Testis (tissue), 2 donors: ENCODE measurements around the gene VIPR1.

Experiments
- POLR2A ChIP-seq: fragments of 450-650 bp; IDR thresholded peaks from one replicate; pipeline ENCODE4 v1.6.1; 2017; ENCODE audit warnings: antibody characterized with exemption, mild to moderate bottlenecking, moderate library complexity
- TF ChIP-seq, protein P1 (sequence below), 3 experiments: fragments of 450-650 bp in 2 of 3; fragments of 200-600 bp in 1 of 3; sonication (generic) in 1 of 3; IDR thresholded peaks; one replicate each; pipeline ENCODE4 v1.5.1; 2016 to 2019; ENCODE audit warnings: antibody characterized with exemption in 3 of 3, mild to moderate bottlenecking in 2 of 3, moderate library complexity in 1 of 3

DNA sequence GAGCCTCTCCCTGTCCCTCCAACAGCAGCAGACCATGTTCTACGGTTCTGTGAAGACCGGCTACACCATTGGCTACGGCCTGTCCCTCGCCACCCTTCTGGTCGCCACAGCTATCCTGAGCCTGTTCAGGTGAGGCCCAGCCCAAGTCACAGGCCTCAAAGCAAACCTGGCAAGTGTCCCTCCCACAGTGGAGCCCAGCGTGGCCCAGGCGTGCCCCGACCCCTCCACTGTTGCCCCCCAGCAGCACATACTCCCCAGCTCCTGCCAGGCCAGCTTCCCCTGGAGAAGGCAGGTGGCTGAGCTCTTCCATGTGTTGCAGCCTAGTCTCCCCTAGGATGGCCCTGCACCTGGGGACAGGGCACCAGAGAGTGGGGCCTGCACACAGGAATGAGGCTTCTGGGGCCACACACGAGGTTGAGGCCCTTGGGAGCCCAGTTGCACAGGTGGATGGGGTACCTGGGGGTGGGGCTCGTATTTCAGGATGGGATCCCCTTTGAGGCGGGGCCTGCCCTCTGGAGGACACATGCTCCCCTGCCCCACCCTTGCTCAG is 25.0 kb downstream of the VIPR1 start:
- TF ChIP-seq, protein P1, sequence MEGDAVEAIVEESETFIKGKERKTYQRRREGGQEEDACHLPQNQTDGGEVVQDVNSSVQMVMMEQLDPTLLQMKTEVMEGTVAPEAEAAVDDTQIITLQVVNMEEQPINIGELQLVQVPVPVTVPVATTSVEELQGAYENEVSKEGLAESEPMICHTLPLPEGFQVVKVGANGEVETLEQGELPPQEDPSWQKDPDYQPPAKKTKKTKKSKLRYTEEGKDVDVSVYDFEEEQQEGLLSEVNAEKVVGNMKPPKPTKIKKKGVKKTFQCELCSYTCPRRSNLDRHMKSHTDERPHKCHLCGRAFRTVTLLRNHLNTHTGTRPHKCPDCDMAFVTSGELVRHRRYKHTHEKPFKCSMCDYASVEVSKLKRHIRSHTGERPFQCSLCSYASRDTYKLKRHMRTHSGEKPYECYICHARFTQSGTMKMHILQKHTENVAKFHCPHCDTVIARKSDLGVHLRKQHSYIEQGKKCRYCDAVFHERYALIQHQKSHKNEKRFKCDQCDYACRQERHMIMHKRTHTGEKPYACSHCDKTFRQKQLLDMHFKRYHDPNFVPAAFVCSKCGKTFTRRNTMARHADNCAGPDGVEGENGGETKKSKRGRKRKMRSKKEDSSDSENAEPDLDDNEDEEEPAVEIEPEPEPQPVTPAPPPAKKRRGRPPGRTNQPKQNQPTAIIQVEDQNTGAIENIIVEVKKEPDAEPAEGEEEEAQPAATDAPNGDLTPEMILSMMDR (IDR thresholded peaks at IDR 0.05), result no peak
- TF ChIP-seq POLR2A, result no peak
